Smooth muscle cell (in vitro differentiated cells): ENCODE measurements around the gene ASCL2. TPM values are rescaled to one million over a fixed set of nuclear protein-coding genes. Genes with fewer than 3 reads are reported as not detected.

Source experiments
- DNase-seq: peaks from one replicate; lab custom pipeline; 2025; ENCODE audit not compliant: unreplicated experiment; lab: John Stamatoyannopoulos, UW
- H2AFZ ChIP-seq: fragments of 200-600 bp; sonication (generic); 2 replicates; pipeline ENCODE4 v1.6.0; 2016; ENCODE audit warnings: antibody characterized with exemption, low read depth, mild to moderate bottlenecking
- H3F3A ChIP-seq: fragments of 200-600 bp; sonication (generic); 2 replicates; pipeline ENCODE4 v1.6.0; 2017; ENCODE audit warnings: antibody characterized with exemption, low read depth
- H3K27ac ChIP-seq: fragments of 200-600 bp; sonication (generic); 2 replicates; pipeline ENCODE4 v1.5.1; 2016; ENCODE audit warnings: low read depth, mild to moderate bottlenecking
- H3K27me3 ChIP-seq: fragments of 200-600 bp; sonication (generic); 2 replicates; pipeline ENCODE4 v1.6.1; 2016; ENCODE audit warnings: low read depth, mild to moderate bottlenecking
- H3K36me3 ChIP-seq: fragments of 200-600 bp; sonication (generic); 2 replicates; pipeline ENCODE4 v1.5.1; 2016; ENCODE audit warnings: low read depth
- H3K4me1 ChIP-seq: fragments of 200-600 bp; sonication (generic); 2 replicates; pipeline ENCODE4 v1.5.1; 2016; ENCODE audit warnings: low read depth
- H3K4me2 ChIP-seq: fragments of 200-600 bp; sonication (generic); 2 replicates; pipeline ENCODE4 v1.6.0; 2016; ENCODE audit warnings: mild to moderate bottlenecking
- H3K4me3 ChIP-seq: fragments of 200-600 bp; sonication (generic); 2 replicates; pipeline ENCODE4 v1.5.1; 2016; ENCODE audit warnings: mild to moderate bottlenecking
- H3K79me2 ChIP-seq: fragments of 200-600 bp; sonication (generic); 2 replicates; pipeline ENCODE4 v1.6.0; 2016; ENCODE audit warnings: low read depth, mild to moderate bottlenecking
- H3K9ac ChIP-seq: fragments of 200-600 bp; sonication (generic); 2 replicates; pipeline ENCODE4 v1.6.0; 2016; ENCODE audit warnings: low read depth
- H3K9me3 ChIP-seq: fragments of 200-600 bp; sonication (generic); replicated peaks from 2 replicates; pipeline ENCODE4 v1.5.1; 2016; ENCODE audit warnings: low read depth
- H4K20me1 ChIP-seq: fragments of 200-600 bp; sonication (generic); 2 replicates; pipeline ENCODE4 v1.6.0; 2016; ENCODE audit warnings: low read depth
- WGBS: methylation state at CpG from one replicate; pipeline ENCODE4 v1.1.7; 2016; ENCODE audit warnings: low lambda C conversion rate; 5-methylcytosine and 5-hydroxymethylcytosine counted together
- polyA plus RNA-seq: library from polyadenylated mRNA; unstranded; fragments of >200 nt; fragmentation: Nextera tagmentation; extraction: Ambion mirVana; gene quantifications from 2 replicates; pipeline ENCODE4 v1.2.1, GENCODE V29; 2016
- total RNA-seq: library from RNA; depleted of rRNA; stranded (reverse); fragments of >200 nt; gene quantifications from 2 replicates; pipeline ENCODE4 v1.2.3, GENCODE V29; 2014
- TF ChIP-seq, protein P1 (sequence below): fragments of 200-600 bp; sonication (generic); IDR thresholded peaks from 2 replicates; pipeline ENCODE4 v1.5.1; 2017; ENCODE audit warnings: borderline replicate concordance, mild to moderate bottlenecking, antibody characterized with exemption; ENCODE audit not compliant: insufficient read depth, poor library complexity, severe bottlenecking

Gene ASCL2
- total and polyA plus RNA-seq, 2 experiments from 2014 or later: 0.33 TPM; not detected in 1

DNA sequence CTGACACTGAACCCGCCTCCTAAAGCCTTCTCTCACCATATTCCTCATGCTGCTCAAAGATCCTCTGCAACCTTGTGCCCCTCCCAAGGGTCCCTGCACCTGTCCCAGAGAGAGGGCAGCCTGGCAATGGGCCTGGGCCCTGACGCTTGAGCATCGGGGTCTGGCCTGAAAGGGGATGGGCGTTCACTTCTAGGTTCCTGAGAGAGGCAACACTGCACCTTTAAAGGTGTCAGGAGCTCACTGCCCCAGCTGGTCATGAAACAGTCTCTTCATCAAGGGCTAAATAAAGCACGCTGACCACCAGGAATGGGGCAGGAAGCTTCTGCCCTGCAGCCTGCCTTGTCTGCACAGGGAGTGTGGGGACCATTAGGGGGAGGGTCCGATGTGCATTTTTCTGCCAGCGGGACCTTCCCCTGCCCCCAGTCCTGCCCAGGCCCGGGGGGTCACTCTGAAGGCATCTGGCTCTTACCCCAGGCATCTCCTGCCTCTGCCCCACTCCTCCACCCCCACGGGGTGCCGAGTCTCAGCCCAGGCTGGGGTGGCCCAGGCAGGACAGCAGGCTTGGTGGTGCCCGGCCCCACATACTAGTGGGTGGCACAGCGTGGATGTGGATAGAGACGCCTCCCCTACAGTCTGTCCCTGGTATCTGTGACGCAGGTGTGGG is 27.9 kb upstream of the ASCL2 start:
- Histone ChIP-seq H4K20me1 (no peaks in the 10 kb centered on the region), H3K27me3 (peaks cover 17% of the 10 kb centered on the region), H3K36me3 (no peaks in the 10 kb centered on the region), H3K9me3 (no peaks in the 10 kb centered on the region), H2AFZ (no peak overlapping the region), H3K9ac (no peak overlapping the region), H3K4me2 (no peak overlapping the region), H3K4me3 (no peak overlapping the region), H3K4me1 (peaks cover 2% of the 10 kb centered on the region), H3F3A (no peaks in the 10 kb centered on the region), H3K79me2 (no peaks in the 10 kb centered on the region), H3K27ac (no peak overlapping the region)
- no peak for DNase-seq
- 85% methylated on average over 14 of the region's 14 CpGs for WGBS
- TF ChIP-seq, protein P1, sequence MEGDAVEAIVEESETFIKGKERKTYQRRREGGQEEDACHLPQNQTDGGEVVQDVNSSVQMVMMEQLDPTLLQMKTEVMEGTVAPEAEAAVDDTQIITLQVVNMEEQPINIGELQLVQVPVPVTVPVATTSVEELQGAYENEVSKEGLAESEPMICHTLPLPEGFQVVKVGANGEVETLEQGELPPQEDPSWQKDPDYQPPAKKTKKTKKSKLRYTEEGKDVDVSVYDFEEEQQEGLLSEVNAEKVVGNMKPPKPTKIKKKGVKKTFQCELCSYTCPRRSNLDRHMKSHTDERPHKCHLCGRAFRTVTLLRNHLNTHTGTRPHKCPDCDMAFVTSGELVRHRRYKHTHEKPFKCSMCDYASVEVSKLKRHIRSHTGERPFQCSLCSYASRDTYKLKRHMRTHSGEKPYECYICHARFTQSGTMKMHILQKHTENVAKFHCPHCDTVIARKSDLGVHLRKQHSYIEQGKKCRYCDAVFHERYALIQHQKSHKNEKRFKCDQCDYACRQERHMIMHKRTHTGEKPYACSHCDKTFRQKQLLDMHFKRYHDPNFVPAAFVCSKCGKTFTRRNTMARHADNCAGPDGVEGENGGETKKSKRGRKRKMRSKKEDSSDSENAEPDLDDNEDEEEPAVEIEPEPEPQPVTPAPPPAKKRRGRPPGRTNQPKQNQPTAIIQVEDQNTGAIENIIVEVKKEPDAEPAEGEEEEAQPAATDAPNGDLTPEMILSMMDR: no peak

DNA sequence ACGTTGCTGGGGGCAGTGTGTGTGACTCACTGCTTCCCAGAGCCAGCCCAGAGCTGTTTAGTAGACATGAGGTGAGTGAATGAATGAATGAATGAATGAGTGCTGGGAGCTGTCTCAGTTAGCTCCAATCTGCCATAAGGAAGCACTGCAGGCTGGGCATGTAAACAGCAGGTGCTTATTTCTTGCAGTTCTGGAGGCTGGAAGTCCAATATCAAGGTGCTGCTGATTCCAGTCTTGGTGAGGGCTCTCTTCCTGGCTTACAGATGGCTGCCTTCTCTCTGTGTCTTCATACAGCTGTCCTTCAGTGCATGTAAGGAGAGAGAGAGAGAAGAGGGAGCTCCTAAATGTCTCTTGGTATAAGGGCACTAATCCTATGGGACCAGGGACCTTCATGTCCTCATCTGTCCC is 27.2 kb upstream of the ASCL2 start:
- Histone ChIP-seq H3K27ac (no peak overlapping the region), H3K4me1 (peaks cover 2% of the 10 kb centered on the region), H3K4me2 (no peak overlapping the region), H3F3A (no peaks in the 10 kb centered on the region), H3K9ac (no peak overlapping the region), H4K20me1 (no peaks in the 10 kb centered on the region), H3K4me3 (no peak overlapping the region), H3K36me3 (no peaks in the 10 kb centered on the region), H2AFZ (no peak overlapping the region), H3K9me3 (no peaks in the 10 kb centered on the region), H3K27me3 (peaks cover 20% of the 10 kb centered on the region), H3K79me2 (no peaks in the 10 kb centered on the region)
- 27% methylated on average over 1 of the region's 1 CpG for WGBS
- TF ChIP-seq, protein P1: no peak
- DNase-seq: no peak

DNA sequence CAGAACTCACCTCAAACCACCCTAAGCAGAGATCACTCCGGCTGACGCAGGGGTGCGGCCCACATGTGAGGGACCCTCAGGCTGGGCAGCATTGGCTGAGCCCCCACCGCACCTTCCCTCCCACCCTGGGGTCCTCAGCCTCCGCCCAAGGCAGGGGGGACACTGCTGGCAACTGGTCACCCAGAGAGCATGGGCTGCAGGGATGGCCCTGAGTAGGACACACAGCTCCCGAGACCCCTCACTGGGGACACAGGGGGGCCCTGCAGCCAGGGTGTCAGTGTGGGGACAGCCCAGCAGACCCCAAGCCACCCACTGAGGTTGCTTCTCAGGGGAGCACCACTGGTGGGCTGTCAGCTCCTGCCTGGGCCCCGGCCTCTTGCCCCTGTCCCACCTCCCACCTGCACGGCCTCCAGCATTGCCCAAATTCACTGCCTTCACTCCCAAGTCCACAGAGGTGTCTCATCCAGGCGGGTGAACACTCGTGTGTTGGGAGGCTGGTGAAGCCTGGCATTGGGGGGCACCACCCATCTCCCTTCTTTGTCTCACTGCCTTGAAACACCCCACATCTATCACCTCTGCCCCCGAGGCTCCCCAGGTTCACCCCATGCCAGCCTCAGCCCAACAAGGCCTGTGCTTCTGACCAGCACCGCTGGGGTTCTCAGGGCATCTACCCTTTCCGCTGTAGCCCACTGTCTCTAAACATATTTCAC is 26.7 kb upstream of the ASCL2 start:
- 86% methylated on average over 12 of the region's 13 CpGs for WGBS
- Histone ChIP-seq H3K27ac (no peak overlapping the region), H2AFZ (no peak overlapping the region), H3K9me3 (no peaks in the 10 kb centered on the region), H3K27me3 (peaks cover 20% of the 10 kb centered on the region), H3K9ac (no peak overlapping the region), H3K79me2 (no peaks in the 10 kb centered on the region), H4K20me1 (no peaks in the 10 kb centered on the region), H3F3A (no peaks in the 10 kb centered on the region), H3K4me1 (no peaks in the 10 kb centered on the region), H3K4me2 (no peak overlapping the region), H3K4me3 (no peak overlapping the region), H3K36me3 (no peaks in the 10 kb centered on the region)
- TF ChIP-seq, protein P1: no peak
- DNase-seq: no peak
